SK-N-SH (cell line): ENCODE results near the gene LARP7.
"Not testable (repeated sequence)": the region's sequence is repeated elsewhere in the genome, so short reads cannot be mapped to it uniquely, and the experiment has no call there.

Experiments
- CTCF ChIP-seq: fragments of 200-600 bp; sonication (generic); IDR thresholded peaks from 2 replicates; pipeline ENCODE4 v1.6.1; 2017; ENCODE audit warnings: antibody characterized with exemption, mild to moderate bottlenecking, moderate library complexity
- JUND ChIP-seq: IDR thresholded peaks from 2 replicates; pipeline ENCODE4 v1.4.0; 2012
- RAD21 ChIP-seq: IDR thresholded peaks from 2 replicates; pipeline ENCODE4 v1.6.1; 2012; ENCODE audit warnings: mild to moderate bottlenecking, low read length
- RCOR1 ChIP-seq: fragments of 150-350 bp; IDR thresholded peaks from 2 replicates; pipeline ENCODE4 v1.6.1; 2017; ENCODE audit warnings: antibody characterized with exemption, low read length
- RFX5 ChIP-seq: IDR thresholded peaks from 2 replicates; pipeline ENCODE4 v1.6.1; 2012; ENCODE audit warnings: mild to moderate bottlenecking, improper control_type of control experiment, low read length
- SIN3A ChIP-seq: IDR thresholded peaks from 2 replicates; pipeline ENCODE4 v1.6.1; 2012; ENCODE audit warnings: low read depth, mild to moderate bottlenecking, low read length, moderate library complexity, borderline replicate concordance

GRCh38 chr4:112644595-112645535 is 7.9 kb downstream of the LARP7 start:
- not testable (repeated sequence) for TF ChIP-seq RCOR1, CTCF, SIN3A, JUND, RFX5, RAD21
